GM18909 (cell line): Measurements from ENCODE around the gene RBM15.

Experiments used
- ATAC-seq: cut with Tn5 transposase; IDR thresholded peaks from one replicate; pipeline ENCODE4 v1.9.1; 2021; ENCODE audit warnings: mild to moderate bottlenecking; ENCODE audit not compliant: unreplicated experiment, poor library complexity

Gene RBM15

DNA sequence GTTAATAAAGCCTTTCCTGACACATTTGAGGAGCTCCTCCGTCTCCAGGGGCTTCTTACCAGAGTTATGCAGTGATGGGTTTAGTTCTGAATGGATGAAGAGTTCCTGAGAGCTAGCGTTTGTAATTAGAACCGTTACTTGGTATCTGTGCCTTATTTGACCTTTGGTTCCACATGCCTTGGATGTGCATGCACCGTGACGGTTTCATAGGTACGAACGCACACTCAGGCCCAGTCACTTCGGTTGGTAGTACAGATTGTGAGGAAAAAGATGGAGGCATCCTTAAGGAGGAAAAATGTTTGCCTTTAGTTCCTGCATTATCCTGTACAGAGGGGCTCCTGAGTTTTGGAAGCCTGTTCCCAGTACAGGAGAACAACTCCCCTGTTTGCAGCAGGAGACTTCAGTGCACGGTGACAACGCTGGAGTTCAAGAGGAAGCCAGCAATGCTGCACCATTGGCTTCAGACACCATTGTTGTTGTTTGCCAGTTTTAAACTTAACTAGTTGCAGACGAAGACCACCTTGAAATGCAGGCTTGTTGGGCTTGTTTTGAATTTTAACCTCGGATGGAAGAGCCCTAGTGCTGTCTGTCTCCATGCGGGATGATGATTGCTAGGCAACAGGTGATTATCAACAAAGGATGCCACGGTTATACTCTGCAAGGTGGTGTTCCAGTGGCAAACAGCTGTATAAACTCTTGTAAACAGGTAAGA lies 8.2 kb downstream of the RBM15 start:
- ATAC-seq, result no peak

DNA sequence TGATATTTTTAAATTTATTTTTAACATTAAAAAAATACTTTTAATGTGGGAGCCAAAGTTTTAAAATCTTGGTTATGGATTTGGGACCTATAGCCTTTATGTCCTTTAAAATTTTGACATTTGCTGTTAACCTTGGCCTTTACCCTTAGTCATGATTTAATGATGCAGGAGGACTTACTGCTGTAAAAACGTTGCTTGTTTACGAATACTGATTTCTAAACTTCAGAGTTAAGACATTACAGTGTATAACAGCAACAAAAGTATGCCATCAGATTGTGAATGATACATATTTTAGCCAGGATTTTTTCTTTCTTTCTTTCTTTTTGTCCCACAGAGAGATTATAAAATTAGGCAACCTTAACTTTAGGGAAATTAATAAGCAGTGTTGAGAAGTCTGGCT lies 8.9 kb downstream of the RBM15 start:
- no peak for ATAC-seq

DNA sequence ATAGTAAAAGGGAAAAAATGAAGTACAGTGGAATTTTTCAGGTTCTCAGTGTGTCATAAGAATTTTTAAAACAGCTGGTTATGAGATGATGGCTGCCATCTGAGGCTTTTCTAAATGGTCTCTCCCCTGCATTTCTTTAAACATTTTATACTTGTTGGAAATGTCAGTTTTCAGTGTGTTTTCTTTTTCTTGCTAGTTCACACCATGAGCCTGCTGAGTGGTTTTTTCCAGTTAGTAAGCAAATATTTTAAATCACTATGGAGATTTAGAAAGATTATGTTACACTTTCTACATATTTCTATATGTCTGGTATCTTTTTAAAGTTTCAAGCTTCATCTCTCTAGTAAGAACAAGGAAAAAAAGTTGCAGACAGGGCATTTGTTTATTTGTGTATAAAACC lies 9.6 kb downstream of the RBM15 start:
- ATAC-seq, result no peak

DNA sequence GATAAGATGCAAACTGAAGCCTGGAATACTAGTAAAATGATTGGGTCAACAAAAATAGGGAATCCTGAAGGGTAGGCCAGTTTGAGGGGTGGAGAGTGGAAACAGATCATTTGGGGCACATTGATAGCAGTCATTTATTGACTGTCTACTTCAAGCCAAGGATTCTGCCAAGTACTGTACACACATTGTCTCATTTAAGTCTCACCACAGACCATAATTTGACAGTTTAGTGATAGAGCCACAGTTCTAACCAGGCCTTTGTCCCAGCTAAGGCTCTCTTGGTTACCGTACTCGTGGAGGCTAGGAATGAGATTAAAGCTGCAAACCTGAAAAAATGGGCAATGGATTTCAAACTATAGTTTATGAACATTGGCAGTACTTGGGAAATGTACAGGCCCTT lies 11.2 kb downstream of the RBM15 start:
- no peak for ATAC-seq

DNA sequence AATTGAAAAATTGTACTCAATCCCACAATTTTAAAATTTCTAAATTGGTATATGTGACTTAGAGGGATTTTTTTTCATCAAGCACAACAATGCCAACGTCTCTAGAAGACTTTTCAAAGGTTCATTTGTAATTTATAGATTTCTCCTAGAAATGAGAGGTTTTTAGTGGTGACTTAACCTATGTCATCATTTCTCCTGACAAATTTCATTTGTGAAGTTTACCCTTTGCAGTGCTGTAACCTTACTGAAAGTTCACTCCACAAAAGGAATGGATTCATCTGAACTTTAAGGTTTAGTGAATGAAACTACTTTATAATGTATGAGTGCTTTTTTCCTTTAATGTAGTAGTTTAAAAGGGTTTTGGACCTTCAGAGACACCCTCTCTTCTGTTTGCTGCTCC lies 16.1 kb downstream of the RBM15 start:
- no peak for ATAC-seq

DNA sequence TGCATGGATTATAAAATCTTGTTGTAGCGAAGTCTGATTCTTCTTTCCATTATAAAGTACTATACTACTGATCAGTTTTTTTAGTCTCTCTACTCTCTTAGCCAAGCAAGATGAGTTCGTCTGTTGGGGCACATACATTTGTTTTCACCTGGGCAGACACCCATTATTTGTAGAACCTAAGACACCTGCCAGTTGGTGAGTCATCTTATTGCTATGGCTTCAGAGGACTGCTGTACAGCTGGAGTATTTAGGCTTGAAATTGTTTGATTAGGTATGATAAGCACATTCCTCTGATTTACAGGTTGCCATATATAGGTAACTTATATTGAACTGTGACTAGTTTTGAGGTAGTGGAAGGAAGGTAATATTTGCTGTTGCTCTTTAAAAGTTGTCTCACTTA lies 17.2 kb downstream of the RBM15 start:
- no peak for ATAC-seq

DNA sequence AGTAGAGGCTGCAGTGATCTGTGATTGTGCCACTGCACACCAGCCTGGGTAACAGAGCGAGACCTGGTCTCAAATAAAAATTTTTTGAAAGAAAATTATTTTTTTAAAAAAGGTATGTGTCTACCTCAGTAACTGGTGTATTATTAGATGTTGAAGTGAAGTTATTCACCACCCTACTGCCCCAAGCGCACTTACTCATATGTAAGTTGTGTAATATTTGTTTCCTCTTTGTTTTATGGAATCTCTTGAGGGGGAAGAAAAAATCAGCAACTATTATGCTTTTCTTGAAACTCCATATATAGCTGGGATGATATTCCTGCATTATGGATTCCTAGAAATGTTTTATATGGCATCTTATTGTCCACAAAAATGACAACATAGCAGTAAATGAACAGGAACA lies 21.3 kb downstream of the RBM15 start:
- no peak for ATAC-seq

DNA sequence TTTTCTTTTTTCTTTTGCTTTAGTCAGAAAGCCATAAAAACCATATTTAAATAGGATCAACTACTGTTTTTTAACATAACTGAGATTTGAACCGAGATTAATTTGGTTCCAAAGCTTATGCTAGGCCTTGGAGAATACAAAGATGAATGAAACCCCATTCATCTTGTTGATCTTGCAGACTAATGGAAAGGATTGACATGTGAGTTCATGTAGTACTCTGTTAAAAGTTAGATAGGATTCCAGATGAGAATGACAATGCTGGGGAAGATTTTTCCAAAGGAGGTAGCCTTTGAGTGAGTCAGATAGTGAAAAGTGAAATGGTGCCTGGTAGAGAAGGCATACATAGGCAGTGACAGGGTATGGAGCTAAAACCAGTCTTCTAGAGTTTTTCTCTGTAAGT lies 22.7 kb downstream of the RBM15 start:
- no peak for ATAC-seq

DNA sequence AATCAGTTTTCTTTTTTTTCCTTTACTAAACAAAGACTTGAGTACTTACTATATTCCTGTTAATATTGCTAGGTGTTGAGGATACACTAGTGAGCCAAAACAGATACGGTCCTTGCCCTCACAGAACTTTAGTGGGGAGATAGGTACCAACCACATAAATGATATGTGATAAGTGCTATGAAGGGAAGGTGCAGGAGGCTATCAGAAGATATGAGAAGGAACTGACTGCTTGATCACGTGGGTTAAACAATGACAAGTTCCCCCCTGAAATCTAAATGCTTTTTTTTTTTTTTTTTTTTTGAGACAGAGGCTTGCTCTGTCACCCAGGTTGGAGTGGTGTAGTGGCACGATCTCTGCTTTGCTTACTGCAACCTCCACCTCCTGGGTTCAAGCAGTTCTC lies 25.0 kb downstream of the RBM15 start:
- ATAC-seq, result no peak

DNA sequence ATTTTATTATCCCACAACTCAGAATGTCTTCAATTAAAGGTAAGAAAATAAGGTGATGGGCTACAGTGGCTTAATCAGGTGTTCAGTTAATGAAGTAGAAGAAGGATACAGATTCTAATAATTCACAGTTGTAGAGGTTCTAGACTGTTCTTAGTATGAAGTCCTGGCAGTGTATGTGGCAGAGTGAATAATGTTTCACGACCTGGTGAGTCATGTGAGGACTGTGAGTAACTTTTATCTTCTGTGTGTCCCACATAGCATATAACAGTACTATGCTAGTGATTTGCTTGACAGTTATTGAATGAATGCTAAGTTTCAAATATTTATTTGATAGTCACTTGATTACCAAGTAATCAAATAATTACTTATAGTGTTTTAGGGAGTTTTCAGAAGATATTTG lies 31.6 kb downstream of the RBM15 start:
- no peak for ATAC-seq

DNA sequence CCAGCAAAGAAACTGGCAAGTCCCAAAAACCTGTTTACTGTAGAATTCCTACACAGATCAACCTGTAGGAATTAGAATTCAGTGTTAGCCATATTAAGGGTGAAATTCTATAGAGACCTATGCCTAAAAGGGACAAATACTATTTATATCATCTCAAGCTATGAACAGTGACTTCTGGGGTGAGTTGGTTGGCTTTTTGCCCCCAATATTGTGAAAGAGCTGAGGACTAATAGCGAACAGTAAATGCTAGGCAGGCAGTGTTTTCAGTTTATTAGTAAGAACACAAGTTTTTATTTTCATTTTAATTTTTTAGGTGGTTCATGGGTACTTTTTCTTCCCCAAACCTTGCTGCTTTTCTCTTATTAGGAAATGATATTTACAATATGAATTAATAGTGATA lies 36.3 kb downstream of the RBM15 start:
- ATAC-seq, result no peak

DNA sequence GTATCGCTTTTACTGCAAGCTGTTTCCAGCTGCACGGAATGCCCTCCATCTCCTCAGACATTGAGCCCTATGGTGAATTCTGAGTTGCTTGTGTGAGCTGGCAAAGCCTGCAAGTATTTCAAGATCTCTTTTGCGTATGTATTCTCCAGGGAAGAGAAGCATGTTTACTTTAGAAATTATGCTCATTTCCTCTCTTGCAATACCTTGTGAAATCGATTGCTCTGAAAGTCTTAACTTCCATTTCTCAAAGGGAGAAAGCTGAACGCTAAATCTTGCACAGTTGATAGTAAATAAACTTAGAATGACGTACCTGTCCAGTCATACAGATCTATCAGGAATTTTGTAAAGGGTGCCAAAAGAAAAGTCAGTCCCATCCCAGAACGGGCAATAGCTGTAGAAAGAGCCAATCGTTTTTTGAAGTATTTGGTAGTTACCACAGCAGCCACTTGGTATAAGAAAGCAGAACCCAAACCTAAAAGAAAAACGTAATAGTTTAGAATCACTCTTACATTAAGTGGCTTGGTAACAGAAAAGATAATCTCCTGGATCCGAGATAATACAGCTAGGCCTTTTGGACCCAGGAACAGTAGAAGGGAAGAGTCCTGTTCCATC lies 41.6 kb downstream of the RBM15 start:
- ATAC-seq, result no peak

DNA sequence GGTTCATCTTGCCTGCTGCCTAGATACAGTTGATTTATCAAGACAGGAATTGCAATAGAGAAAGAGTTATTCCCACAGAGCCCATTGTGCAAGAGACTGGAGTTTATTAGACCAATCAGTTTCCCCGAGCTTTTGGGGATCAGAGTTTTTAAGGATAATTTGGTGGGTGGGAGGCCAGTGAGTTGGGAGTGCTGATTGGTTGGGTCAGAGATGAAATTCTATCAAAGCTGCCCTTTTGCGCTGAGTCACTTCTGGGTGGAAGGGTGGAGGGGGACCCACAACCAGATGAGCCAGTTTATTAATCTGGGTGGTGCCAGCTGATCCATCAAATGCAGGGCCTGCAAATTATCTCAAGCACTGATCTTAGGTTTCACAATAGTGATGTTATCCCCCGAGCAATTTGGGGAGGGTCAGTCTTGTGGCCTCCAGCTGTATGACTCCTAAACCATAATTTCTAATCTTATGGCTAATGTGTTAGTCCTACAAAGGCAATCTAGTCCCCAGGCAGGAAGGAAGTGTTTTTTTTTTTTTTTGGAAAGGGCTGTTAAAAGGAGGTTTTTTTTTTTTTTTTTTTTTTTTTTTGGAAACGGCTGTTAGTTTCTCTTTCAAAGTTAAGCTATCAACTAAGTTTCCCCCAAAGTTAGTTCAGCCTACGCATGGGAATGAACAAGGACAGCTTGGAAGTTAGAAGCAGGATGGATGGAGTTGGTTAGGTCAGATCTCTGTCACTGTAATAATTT lies 44.2 kb downstream of the RBM15 start:
- ATAC-seq, result no peak

DNA sequence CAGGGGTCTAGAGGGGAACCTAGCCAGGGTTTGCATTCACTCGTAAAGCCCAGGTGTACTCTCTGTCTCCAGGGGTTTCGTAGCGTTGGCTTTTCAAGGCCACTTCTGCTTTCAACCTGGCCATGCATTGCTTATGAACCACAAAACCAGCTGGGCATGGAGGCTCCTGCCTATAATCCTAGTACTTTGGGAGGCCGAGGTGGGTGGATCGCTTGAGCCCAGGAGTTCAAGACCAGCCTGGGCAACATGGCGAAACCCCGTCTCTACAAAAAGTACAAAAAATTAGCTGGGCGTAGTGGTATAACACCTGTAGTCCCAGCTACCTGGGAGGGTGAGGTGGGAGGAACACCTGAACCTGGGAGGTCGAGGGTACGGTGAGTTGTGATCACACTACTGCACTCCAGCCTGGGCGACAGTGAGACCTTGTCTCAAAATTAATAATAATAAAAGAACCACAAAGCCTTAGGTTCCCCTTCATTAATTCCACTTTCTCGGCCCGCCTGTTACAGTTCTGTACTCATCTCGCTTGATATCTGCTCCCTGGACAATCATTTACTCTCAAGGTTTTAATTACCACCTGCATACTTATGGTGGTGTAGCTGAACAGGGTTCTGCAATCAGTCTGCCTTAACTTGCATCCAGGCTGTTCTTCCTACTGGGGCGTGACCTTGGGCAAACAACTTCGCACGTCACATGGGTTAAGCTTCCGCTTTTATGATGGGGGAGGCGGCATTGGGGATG lies 45.6 kb downstream of the RBM15 start:
- peak; percentile 77 for ATAC-seq

DNA sequence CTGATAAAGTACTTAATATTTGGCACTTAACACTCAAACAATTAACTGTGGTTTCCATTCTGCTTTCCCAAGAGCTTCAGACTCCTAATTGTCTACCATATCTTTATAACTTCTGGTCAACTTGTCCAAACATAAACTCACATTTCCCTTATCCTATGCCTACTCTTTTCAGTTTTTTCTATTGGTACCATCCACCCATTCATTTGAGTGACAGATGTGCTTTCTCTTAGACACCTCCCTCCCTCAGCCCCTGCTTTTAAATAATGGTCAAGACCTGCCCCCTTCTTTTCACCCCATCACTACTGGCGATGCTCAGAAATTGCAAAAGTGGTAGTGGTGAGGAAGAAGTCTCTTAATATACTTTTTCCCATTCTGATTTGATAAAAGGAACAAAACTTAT lies 46.2 kb downstream of the RBM15 start:
- ATAC-seq, result no peak

DNA sequence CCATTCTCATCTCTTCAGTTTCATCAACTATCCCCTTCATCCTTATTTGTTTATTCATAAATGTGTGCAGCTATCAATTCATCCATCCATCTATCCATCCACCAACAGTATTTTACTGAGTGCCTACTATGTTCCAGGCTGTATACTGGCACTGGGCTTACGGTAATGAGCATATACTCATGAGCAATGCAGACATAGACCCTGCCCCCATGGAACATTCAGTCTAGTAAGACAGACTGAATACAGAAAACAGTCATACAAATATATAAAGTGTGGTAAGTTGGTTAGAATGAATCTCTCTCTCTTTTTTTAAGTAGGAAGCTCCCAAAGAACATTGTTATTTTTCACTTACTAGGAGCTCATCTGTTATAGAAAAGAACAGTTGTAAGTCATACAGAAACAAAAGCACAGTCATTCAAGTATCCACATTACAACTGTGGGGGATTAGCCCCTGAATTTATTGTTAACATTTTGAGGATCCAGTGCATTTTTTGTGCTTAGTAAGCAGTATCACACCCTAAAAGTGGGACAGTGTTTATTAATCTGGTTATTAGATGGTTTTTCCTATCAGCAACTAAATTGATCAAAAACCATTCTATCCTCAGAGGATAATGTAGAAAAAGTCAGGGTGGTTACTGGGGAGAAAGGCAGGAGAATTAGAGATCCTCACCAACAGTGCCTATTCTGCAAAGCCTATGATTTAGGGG lies 48.0 kb downstream of the RBM15 start:
- no peak for ATAC-seq

DNA sequence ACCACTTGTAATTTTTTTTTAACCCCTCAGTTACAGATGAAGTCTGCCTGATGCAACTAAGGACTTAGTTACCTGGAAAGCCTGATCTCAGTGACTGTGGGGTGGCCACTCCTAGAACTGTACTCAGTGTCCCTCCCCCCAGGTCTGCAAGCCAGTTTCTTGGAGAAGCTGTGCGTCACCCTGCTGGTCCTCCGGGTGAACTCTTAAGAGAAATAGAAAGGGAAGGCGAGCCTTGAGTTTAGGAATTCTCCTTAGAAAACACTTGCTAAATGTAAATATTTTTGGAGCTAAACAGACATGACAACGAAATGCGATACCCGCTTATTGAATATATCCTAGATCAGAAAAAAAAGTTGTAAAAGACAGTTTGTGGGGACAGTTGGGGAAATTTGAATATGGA lies 50.9 kb downstream of the RBM15 start:
- ATAC-seq, result no peak

DNA sequence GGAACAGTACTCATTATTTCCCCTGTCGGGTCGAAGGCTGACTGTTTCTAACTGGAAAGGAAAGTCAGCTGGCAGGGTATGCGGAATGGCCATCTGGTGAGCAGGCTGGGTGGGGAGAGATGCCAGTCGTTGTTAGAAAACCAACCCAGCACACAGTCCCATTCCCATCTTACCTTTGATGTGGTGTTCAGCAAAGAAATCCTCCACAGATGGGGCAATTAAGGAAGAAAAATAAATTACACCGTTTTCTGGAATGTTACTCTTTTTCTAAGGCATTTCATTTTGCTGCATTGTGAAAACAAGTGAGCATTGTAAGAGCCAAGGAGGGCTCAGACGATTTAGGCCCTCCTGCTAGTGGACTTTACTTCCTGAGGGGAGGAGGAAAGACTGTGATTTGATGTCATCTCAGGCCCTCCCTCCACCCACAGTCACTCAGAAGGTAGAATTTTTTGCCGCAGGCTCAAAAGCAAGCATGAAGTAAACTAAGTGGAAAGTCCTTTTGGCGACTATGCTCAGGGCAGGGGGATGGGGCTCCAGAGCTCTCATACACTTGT lies 51.6 kb downstream of the RBM15 start, which contains the start of gene SLC16A4:
TSS of gene SLC16A4 (minus strand) at position 335 of the 554 bp plus-strand sequence. CDS start 1,703 bp downstream, outside the sequence.
- ATAC-seq, result no peak

DNA sequence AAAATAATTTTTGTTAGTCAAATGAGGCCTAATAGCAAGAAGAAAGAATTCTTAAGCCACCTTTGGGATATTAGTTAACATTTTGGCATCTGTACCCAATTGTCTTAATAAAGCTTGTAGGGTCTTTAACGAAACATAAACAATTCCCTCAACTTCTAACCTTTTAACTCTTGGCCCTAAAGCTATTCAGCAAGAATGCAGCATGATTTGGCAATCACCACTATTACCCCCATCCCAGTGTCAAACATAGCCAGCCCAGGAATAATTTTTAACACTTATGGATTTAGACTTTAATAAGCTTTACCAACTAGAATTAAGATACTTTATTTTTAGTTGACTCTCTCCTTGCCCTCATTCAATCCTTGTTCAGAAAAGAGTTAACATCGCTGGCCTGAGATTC lies 54.1 kb downstream of the RBM15 start:
- ATAC-seq, result no peak
